K562 (cell line): ENCODE measurements around the gene MANBA. TPM values are rescaled to one million over a fixed set of nuclear protein-coding genes. Genes with fewer than 3 reads are reported as not detected.

Experiments used
- ATAC-seq: fragments of 200-7000 bp; cut with Tn5 transposase; 3 replicates; pipeline ENCODE4 v1.9.1; 2020; ENCODE audit warnings: moderate library complexity
- BruUV-seq: library from RNA; stranded (reverse); fragments of 400-500 nt; replicated peaks from 2 replicates; lab custom pipeline; 2021; lab: Mats Ljungman, UMichigan
- CTCF ChIA-PET: fragments of 300-600 bp; formaldehyde crosslinking; extraction: SDS; loops from one replicate; lab custom pipeline; 2021; ENCODE audit warnings: low intra/inter-chr PET ratio; lab: Yijun Ruan, JAX
- POLR2A ChIA-PET: fragments of 300-600, 350-650 bp; sonication (Branson Sonifier 250); formaldehyde crosslinking; extraction: SDS; loops from one replicate; lab custom pipeline; 2021; ENCODE audit warnings: antibody characterized with exemption, inconsistent platforms; lab: Yijun Ruan, JAX
- DNase-seq, 4 experiments: peaks; one replicate each; pipeline versions ENCODE4 v3.0.0 to v3.0.0-alpha.2; 2011 to 2018; ENCODE audit warnings: low spot score in 3 of 4, mixed read lengths in 3 of 4; ENCODE audit errors: extremely low read depth in 1 of 4
- FAIRE-seq: peaks from 2 replicates; lab custom pipeline; 2011; peaks lifted over from hg19 to GRCh38; lab: Jason Lieb, UNC
- H2AFZ ChIP-seq: 2 replicates; pipeline ENCODE4 v1.6.0; 2011; ENCODE audit warnings: low read depth, low read length, control low read depth, inconsistent platforms
- H3K27ac ChIP-seq: fragments of 200-600 bp; 3 replicates; pipeline ENCODE4 v1.8.0; 2011; ENCODE audit warnings: low read depth, mild to moderate bottlenecking, control low read depth, inconsistent platforms, low read length, moderate library complexity, mixed read lengths; ENCODE audit errors: extremely low read depth
- H3K27me3 ChIP-seq, 2 experiments: fragments of 300-600 bp in 1 of 2; 2 replicates in 1 of 2; 3 replicates in 1 of 2; pipeline versions ENCODE4 v1.6.0 to v1.8.0; 2011; ENCODE audit warnings: inconsistent platforms in 2 of 2, low read length in 2 of 2, mild to moderate bottlenecking in 1 of 2, mixed read lengths in 1 of 2, moderate library complexity in 1 of 2; ENCODE audit not compliant: control insufficient read depth in 2 of 2, insufficient read depth in 2 of 2
- H3K36me3 ChIP-seq: fragments of 300-600 bp; 3 replicates; pipeline ENCODE4 v1.8.0; 2011; ENCODE audit warnings: mild to moderate bottlenecking, low read length, inconsistent platforms; ENCODE audit not compliant: control insufficient read depth, insufficient read depth
- H3K4me1 ChIP-seq, 2 experiments: fragments of 200-600 bp in 1 of 2; replicated peaks in 1 of 2; 2 replicates in 1 of 2; 3 replicates in 1 of 2; pipeline versions ENCODE4 v1.5.1 to v1.8.0; 2011; ENCODE audit warnings: inconsistent platforms in 2 of 2, low read length in 2 of 2, mild to moderate bottlenecking in 1 of 2, mixed read lengths in 1 of 2, moderate library complexity in 1 of 2; ENCODE audit not compliant: control insufficient read depth in 2 of 2, insufficient read depth in 2 of 2
- H3K4me2 ChIP-seq: 2 replicates; pipeline ENCODE4 v1.6.1; 2011; ENCODE audit warnings: low read length, control low read depth, inconsistent platforms, mixed read lengths; ENCODE audit not compliant: insufficient read depth
- H3K4me3 ChIP-seq: fragments of 200-600 bp; sonication (generic), shearing (Covaris generic); 2 replicates; pipeline ENCODE4 v1.5.1; 2016; ENCODE audit warnings: control low read depth, inconsistent platforms
- H3K79me2 ChIP-seq: fragments of 200-600 bp; 3 replicates; pipeline ENCODE4 v1.8.0; 2011; ENCODE audit warnings: low read length, inconsistent platforms; ENCODE audit not compliant: control insufficient read depth, insufficient read depth
- H3K9ac ChIP-seq, 2 experiments: 2 replicates each; pipeline versions ENCODE4 v1.6.0 to v1.6.1; 2011; ENCODE audit warnings: low read depth in 2 of 2, low read length in 2 of 2, control low read depth in 1 of 2, inconsistent platforms in 1 of 2, mild to moderate bottlenecking in 1 of 2, mixed read lengths in 1 of 2; ENCODE audit not compliant: insufficient read depth in 1 of 2
- H3K9me1 ChIP-seq: one replicate; pipeline ENCODE4 v1.6.0; 2011; ENCODE audit warnings: inconsistent platforms, mild to moderate bottlenecking, low read length, moderate library complexity; ENCODE audit not compliant: control insufficient read depth, insufficient read depth
- H3K9me3 ChIP-seq: replicated peaks from 2 replicates; pipeline ENCODE4 v1.5.1; 2011; ENCODE audit warnings: low read depth, low read length, inconsistent platforms; ENCODE audit not compliant: control insufficient read depth, insufficient read depth
- H4K20me1 ChIP-seq: replicated peaks from 2 replicates; pipeline ENCODE4 v1.6.1; 2011; ENCODE audit warnings: low read length, inconsistent platforms, mixed read lengths; ENCODE audit not compliant: control insufficient read depth, insufficient read depth
- EZH2 ChIP-seq: IDR thresholded peaks from 2 replicates; pipeline ENCODE4 v1.6.1; 2012; ENCODE audit warnings: low read depth, mild to moderate bottlenecking, inconsistent platforms, low read length, borderline replicate concordance
- RREB1 ChIP-seq: fragments of 250-450 bp; sonication (Bioruptor Pico); IDR thresholded peaks from 2 replicates; pipeline ENCODE4 v1.4.0; 2020
- SIN3B ChIP-seq: fragments of 450-650 bp; IDR thresholded peaks from 2 replicates; pipeline ENCODE4 v1.6.1; 2017; ENCODE audit warnings: low read depth, mild to moderate bottlenecking, moderate library complexity
- SRSF3 ChIP-seq: fragments of 200-400 bp; formaldehyde crosslinking; IDR thresholded peaks from 2 replicates; pipeline ENCODE4 v1.6.1; 2016; ENCODE audit warnings: mild to moderate bottlenecking, low read length, moderate library complexity; ENCODE audit not compliant: insufficient read depth
- WGBS: fragments of 100-300 bp; shearing (Covaris generic); methylation state at CpG from one replicate; pipeline ENCODE4 v1.1.6; 2016; ENCODE audit warnings: low coverage, mixed read lengths; ENCODE audit not compliant: insufficient coverage; ENCODE audit errors: missing lambda C conversion rate; 5-methylcytosine and 5-hydroxymethylcytosine counted together
- in situ Hi-C: fragments of 300-500 bp; cut with MboI; formaldehyde crosslinking; loops from 4 replicates; pipeline ENCODE4 v1.15.0; 2018; ENCODE audit warnings: inconsistent platforms, mixed read lengths
- intact Hi-C: fragments of 100-400 bp; cut with micrococcal nuclease; formaldehyde crosslinking; loops from 2 replicates; pipeline ENCODE4 v1.14.2; 2022
- polyA plus RNA-seq, 8 experiments: library from polyadenylated mRNA; depleted of rRNA in 4 of 8; stranded (reverse) in 5 of 8; unstranded in 3 of 8; fragments of >200 nt; fragmentation: Nextera tagmentation in 2 of 8; fragmentation: Illumina TruSeq in 1 of 8; extraction: Ambion mirVana in 2 of 8; extraction: Trizol in 1 of 8; gene quantifications; 2 replicates each; pipeline versions ENCODE4 v1.2.1 to v1.2.3, GENCODE V29; 2011 to 2014; ENCODE audit warnings: inconsistent platforms in 1 of 8, missing spikeins in 1 of 8
- total RNA-seq, 7 experiments: library from RNA; depleted of rRNA in 6 of 7; stranded (reverse); fragments of >200 nt in 6 of 7; fragmentation: Illumina TruSeq in 2 of 7; extraction: Trizol in 2 of 7; gene quantifications; 2 replicates each; pipeline versions ENCODE4 v1.2.1 to v1.2.3, GENCODE V29; 2011 to 2021; ENCODE audit warnings: low replicate concordance in 1 of 7

MANBA gene
- total and polyA plus RNA-seq, 9 of the 15 experiments (the other 6 are each of a cell fraction or from before 2014, with no cell fraction given), result 1.8 to 12.9 (median 7.7) TPM

- ATAC-seq (no peak), DNase-seq (no peak)
- no peak overlapping the region for H2AFZ ChIP-seq
- in situ Hi-C loops (loop anchor here (5.0 to 25.0 kb wide), 3 partner anchors 383 to 1313 kb away; no protein-coding TSS in a partner anchor), intact Hi-C loops (loop anchor here (5.0 to 10.0 kb wide), 3 partner anchors 192 to 1308 kb away; no protein-coding TSS in a partner anchor)
- no TSS peak for BruUV-seq
- H3K79me2 ChIP-seq, result no peaks in the 10 kb centered on the region
- no peaks in the 10 kb centered on the region for H3K36me3 ChIP-seq
- no peaks in the 10 kb centered on the region; a peak in 1 of 5 replicates for H3K4me1 ChIP-seq
- ChIA-PET CTCF (interaction anchor here (2.1 to 2.2 kb wide), 2 partner anchors 385 to 467 kb away, joined by 7 to 12 read pairs; no protein-coding TSS in a partner anchor), POLR2A (no interaction called here)
- no peak overlapping the region for H3K4me3 ChIP-seq
- H3K27me3 ChIP-seq, result no peaks in the 10 kb centered on the region
- no peaks in the 10 kb centered on the region for H3K9me3 ChIP-seq
- TF ChIP-seq RREB1 (CRISPR knock-in tag) (no peak), SRSF3 (no peak), SIN3B (no peak), EZH2 (no peak)
- TF ChIP-seq, all 486 proteins: peak for 0
- no peaks in the 10 kb centered on the region for H3K9me1 ChIP-seq
- 41% methylated on average over 4 of the region's 4 CpGs for WGBS
- FAIRE-seq, result no peak
- no peak overlapping the region for H3K27ac ChIP-seq
- H4K20me1 ChIP-seq, result no peaks in the 10 kb centered on the region
- no peak overlapping the region for H3K9ac ChIP-seq
- no peak overlapping the region for H3K4me2 ChIP-seq
Measured at GRCh38 chr4:102624505-102624904, 136.3 kb downstream of the MANBA start.
